Panc1 (cell line): Measurements from ENCODE around the gene IHH.

Experiments
- POLR2AphosphoS5 ChIP-seq: IDR thresholded peaks from 2 replicates; pipeline ENCODE4 v1.6.1; 2012; ENCODE audit warnings: mild to moderate bottlenecking, low read depth, low read length, moderate library complexity
- SIN3A ChIP-seq: IDR thresholded peaks from 2 replicates; pipeline ENCODE4 v1.6.1; 2012; ENCODE audit warnings: low read depth, mild to moderate bottlenecking, low read length, moderate library complexity, borderline replicate concordance; ENCODE audit not compliant: insufficient read depth
- TF ChIP-seq, protein P1 (sequence below): fragments of 450-650 bp; IDR thresholded peaks from 2 replicates; pipeline ENCODE4 v1.5.1; 2017; ENCODE audit warnings: mild to moderate bottlenecking
- TF ChIP-seq, protein P2 (sequence below), 2 experiments: IDR thresholded peaks; 2 replicates each; pipeline ENCODE4 v1.6.1; 2011 to 2012; ENCODE audit warnings: low read depth in 2 of 2, control low read depth in 1 of 2, low read length in 1 of 2, mild to moderate bottlenecking in 1 of 2, moderate library complexity in 1 of 2; ENCODE audit not compliant: insufficient read depth in 1 of 2

DNA sequence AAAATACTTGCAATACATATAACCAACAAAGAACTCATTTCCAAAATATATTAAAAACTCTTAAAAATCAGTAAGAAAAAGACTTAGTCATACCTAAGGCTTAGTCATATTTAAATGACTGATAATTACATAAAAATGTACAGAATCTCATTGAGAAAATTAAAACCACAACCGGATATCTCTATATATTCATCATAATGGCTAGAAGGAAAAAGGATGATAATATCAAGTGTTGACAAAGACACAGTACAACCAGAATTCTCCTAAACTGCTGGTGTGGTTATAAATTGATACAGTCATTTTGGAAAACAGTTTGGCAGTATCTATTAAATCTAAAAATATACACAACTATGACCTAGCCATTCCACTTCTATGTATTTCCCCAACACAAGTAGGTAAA lies 27.1 kb upstream of the IHH start:
- TF ChIP-seq, protein P1, sequence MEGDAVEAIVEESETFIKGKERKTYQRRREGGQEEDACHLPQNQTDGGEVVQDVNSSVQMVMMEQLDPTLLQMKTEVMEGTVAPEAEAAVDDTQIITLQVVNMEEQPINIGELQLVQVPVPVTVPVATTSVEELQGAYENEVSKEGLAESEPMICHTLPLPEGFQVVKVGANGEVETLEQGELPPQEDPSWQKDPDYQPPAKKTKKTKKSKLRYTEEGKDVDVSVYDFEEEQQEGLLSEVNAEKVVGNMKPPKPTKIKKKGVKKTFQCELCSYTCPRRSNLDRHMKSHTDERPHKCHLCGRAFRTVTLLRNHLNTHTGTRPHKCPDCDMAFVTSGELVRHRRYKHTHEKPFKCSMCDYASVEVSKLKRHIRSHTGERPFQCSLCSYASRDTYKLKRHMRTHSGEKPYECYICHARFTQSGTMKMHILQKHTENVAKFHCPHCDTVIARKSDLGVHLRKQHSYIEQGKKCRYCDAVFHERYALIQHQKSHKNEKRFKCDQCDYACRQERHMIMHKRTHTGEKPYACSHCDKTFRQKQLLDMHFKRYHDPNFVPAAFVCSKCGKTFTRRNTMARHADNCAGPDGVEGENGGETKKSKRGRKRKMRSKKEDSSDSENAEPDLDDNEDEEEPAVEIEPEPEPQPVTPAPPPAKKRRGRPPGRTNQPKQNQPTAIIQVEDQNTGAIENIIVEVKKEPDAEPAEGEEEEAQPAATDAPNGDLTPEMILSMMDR, result no peak
- no peak for TF ChIP-seq POLR2AphosphoS5
- TF ChIP-seq, protein P2, sequence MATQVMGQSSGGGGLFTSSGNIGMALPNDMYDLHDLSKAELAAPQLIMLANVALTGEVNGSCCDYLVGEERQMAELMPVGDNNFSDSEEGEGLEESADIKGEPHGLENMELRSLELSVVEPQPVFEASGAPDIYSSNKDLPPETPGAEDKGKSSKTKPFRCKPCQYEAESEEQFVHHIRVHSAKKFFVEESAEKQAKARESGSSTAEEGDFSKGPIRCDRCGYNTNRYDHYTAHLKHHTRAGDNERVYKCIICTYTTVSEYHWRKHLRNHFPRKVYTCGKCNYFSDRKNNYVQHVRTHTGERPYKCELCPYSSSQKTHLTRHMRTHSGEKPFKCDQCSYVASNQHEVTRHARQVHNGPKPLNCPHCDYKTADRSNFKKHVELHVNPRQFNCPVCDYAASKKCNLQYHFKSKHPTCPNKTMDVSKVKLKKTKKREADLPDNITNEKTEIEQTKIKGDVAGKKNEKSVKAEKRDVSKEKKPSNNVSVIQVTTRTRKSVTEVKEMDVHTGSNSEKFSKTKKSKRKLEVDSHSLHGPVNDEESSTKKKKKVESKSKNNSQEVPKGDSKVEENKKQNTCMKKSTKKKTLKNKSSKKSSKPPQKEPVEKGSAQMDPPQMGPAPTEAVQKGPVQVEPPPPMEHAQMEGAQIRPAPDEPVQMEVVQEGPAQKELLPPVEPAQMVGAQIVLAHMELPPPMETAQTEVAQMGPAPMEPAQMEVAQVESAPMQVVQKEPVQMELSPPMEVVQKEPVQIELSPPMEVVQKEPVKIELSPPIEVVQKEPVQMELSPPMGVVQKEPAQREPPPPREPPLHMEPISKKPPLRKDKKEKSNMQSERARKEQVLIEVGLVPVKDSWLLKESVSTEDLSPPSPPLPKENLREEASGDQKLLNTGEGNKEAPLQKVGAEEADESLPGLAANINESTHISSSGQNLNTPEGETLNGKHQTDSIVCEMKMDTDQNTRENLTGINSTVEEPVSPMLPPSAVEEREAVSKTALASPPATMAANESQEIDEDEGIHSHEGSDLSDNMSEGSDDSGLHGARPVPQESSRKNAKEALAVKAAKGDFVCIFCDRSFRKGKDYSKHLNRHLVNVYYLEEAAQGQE (IDR thresholded peaks at IDR 0.05; ENCODE audit: insufficient read depth in 1 of 2, low read depth in 2 of 2, low read length in 1 of 2), result no peak
- TF ChIP-seq SIN3A, result no peak
